ENCODE results near the gene PKP1. TPM values are rescaled to one million over a fixed set of nuclear protein-coding genes. Genes with fewer than 3 reads are reported as not detected.

The PKP1 gene
- total and polyA plus RNA-seq, 2 of the 4 experiments (the other 2 are of a cell fraction), result 0.18 to 0.36 TPM

DNA sequence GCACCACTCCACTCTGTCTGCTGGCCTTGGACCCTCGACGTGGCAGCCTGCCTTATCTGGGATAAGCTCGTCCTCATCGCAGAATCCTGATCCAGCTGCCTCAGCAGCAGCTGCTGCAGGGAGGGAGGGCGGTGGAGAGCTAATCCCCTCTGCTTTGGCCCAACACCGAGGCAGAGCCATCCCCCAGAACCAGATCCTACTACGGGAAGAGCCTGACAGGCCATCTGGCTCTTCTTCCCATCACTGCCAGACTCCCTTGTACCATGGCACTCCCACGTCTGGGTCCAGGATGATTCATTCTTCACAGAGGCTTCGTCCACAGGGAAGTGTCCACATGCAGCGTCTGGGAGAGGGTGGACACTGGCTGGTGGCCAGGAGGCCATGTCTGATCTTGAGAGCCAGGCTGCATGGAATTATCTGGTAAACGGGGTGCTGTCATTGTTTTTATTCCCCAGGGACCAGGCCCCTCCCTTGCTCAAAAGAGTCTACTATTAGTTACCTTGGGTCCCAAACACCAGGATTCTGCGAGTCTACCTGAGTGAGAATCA lies 14.6 kb upstream of the PKP1 start:
- intact Hi-C loops (cut with micrococcal nuclease), result loop anchor here (10.0 kb wide), 1 partner anchor 1166 kb away; no protein-coding TSS in a partner anchor
- no peak overlapping the region; the same call in 1 of the 2 replicates for H3K27ac ChIP-seq (ENCODE audit: insufficient read depth, low read length)
- ATAC-seq (ENCODE audit: low read depth), result peak; percentile 59

More for the DNA sequence above, 14.6 kb upstream of the PKP1 start:
- H3K4me1 ChIP-seq (ENCODE audit: control insufficient read depth, insufficient read depth, low read length), result peaks cover 12% of the 10 kb centered on the region
- dilution Hi-C loops (cut with HindIII; ENCODE audit: low sequenced_read_pairs, unreplicated experiment) (no loop called here), in situ Hi-C loops (cut with MboI; ENCODE audit: low sequenced_read_pairs) (no loop called here)
- H2BK120ac ChIP-seq (ENCODE audit: low read depth, low read length), result peak overlapping the region; percentile 82
- no peaks in the 10 kb centered on the region for H3K79me1 ChIP-seq (ENCODE audit: low read depth in 1 of 2, low read length in 2 of 2)
- 8% methylated on average over 2 of the region's 12 CpGs; no CpG with 5 or more reads in 1 of the 2 experiments for WGBS, 2 experiments (ENCODE audit: extremely low coverage in 2 of 2, insufficient read length in 1 of 2)
- H2AK9ac ChIP-seq (replicated peaks; ENCODE audit: low read depth, low read length, poor library complexity), result peak overlapping the region; percentile 67
- peak overlapping the region; percentile 83 for H2BK5ac ChIP-seq (ENCODE audit: low read depth, low read length, poor library complexity, severe bottlenecking)
- peak overlapping the region; percentile 53; the same call in 1 of the 2 replicates for H3K14ac ChIP-seq (replicated peaks; ENCODE audit: low read depth, low read length)
- peak; percentile 84 for DNase-seq
- peak overlapping the region; percentile 81 for H2AFZ ChIP-seq (replicated peaks; ENCODE audit: low read length, poor library complexity)
- peak overlapping the region in 1 of 2 experiments; percentile 41; a peak in 2 of 4 replicates for H4K8ac ChIP-seq (ENCODE audit: low read depth in 2 of 2, low read length in 2 of 2)
- ChIA-PET POLR2A (ENCODE audit: unreplicated experiment) (no interaction called here), CTCF (no interaction called here)
- H3K4ac ChIP-seq (ENCODE audit: low read depth, low read length), result peak overlapping the region; percentile 49
- no peaks in the 10 kb centered on the region for H4K20me1 ChIP-seq (ENCODE audit: insufficient read depth, low read length)
- H3K9me3 ChIP-seq (ENCODE audit: control insufficient read depth, insufficient read depth, low read length), result no peaks in the 10 kb centered on the region
- H3K56ac ChIP-seq (ENCODE audit: extremely low read depth, insufficient read depth, low read length), result no peak overlapping the region
- TF ChIP-seq, protein P1, sequence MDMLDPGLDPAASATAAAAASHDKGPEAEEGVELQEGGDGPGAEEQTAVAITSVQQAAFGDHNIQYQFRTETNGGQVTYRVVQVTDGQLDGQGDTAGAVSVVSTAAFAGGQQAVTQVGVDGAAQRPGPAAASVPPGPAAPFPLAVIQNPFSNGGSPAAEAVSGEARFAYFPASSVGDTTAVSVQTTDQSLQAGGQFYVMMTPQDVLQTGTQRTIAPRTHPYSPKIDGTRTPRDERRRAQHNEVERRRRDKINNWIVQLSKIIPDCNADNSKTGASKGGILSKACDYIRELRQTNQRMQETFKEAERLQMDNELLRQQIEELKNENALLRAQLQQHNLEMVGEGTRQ (IDR thresholded peaks at IDR 0.05; ENCODE audit: low read depth, low read length), result peak; percentile 25; the same call in 1 of the 2 replicates
- TF ChIP-seq, protein P2, sequence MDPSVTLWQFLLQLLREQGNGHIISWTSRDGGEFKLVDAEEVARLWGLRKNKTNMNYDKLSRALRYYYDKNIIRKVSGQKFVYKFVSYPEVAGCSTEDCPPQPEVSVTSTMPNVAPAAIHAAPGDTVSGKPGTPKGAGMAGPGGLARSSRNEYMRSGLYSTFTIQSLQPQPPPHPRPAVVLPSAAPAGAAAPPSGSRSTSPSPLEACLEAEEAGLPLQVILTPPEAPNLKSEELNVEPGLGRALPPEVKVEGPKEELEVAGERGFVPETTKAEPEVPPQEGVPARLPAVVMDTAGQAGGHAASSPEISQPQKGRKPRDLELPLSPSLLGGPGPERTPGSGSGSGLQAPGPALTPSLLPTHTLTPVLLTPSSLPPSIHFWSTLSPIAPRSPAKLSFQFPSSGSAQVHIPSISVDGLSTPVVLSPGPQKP (IDR thresholded peaks at IDR 0.05; ENCODE audit: borderline replicate concordance, low read depth, low read length), result no peak
- TF ChIP-seq MAZ (IDR thresholded peaks at IDR 0.05; ENCODE audit: borderline replicate concordance, low read depth, low read length), result 0 out of 2 replicates have a peak, but pooled peaks have one; percentile 11
- peak; percentile 66 for TF ChIP-seq FOS (IDR thresholded peaks at IDR 0.05; ENCODE audit: low read depth, low read length)
- peak overlapping the region; percentile 26; the same call in 1 of the 2 replicates for H3K23ac ChIP-seq (ENCODE audit: low read depth, low read length)
- peak overlapping the region; percentile 50 for H2AK5ac ChIP-seq (ENCODE audit: low read depth, low read length)
- H3K4me2 ChIP-seq (ENCODE audit: low read depth, low read length), result no peak overlapping the region
- H3K18ac ChIP-seq (ENCODE audit: low read depth, low read length), result peak overlapping the region; percentile 63; the same call in 1 of the 2 replicates
- H2BK15ac ChIP-seq (ENCODE audit: low read depth, low read length), result peak overlapping the region; percentile 79; the same call in 2 of the 3 replicates
- BruUV-seq (replicated peaks), result no TSS peak
- H3K9me1 ChIP-seq (ENCODE audit: insufficient read depth, low read length), result peaks cover 16% of the 10 kb centered on the region
- H2BK20ac ChIP-seq (ENCODE audit: low read depth, low read length), result peak overlapping the region; percentile 55
- no peaks in the 10 kb centered on the region for H3K36me3 ChIP-seq (ENCODE audit: control insufficient read depth, insufficient read depth, low read length)
- no peak overlapping the region for H3K9ac ChIP-seq (ENCODE audit: low read depth, low read length)
- peak overlapping the region; percentile 18; the same call in 1 of the 2 replicates for H4K91ac ChIP-seq (ENCODE audit: insufficient read depth, low read depth, low read length)
- no peaks in the 10 kb centered on the region; the same call in 1 of the 2 replicates for H3K27me3 ChIP-seq (ENCODE audit: control insufficient read depth, insufficient read depth, low read length)
- no peak overlapping the region for H3K4me3 ChIP-seq (ENCODE audit: insufficient read depth, low read depth, low read length)
- no peak overlapping the region for H4K5ac ChIP-seq (ENCODE audit: low read depth, low read length)

Measured in IMR-90 (cell line).